BJ (cell line): ENCODE results near the gene CCNK. TPM values are rescaled to one million over a fixed set of nuclear protein-coding genes. Genes with fewer than 3 reads are reported as not detected.
A peak's percentile ranks its signal among the peaks of the same experiment; 100 is the strongest.

Experiments used
- CTCF ChIA-PET: fragments of 350-600 bp; formaldehyde crosslinking; extraction: SDS; loops from one replicate; lab custom pipeline; 2021; ENCODE audit warnings: antibody characterized with exemption, inconsistent platforms; lab: Yijun Ruan, JAX
- POLR2A ChIA-PET: fragments of 300-600 bp; sonication (Branson Sonifier 250); formaldehyde crosslinking; extraction: SDS; loops from one replicate; lab custom pipeline; 2021; ENCODE audit warnings: antibody characterized with exemption; lab: Charles Lee
- DNase-seq: peaks from one replicate; pipeline ENCODE4 v3.0.0-alpha.2; 2011; ENCODE audit warnings: low read depth
- H3K27me3 ChIP-seq: 2 replicates; pipeline ENCODE4 v1.6.0; 2011; ENCODE audit warnings: low read length; ENCODE audit not compliant: control insufficient read depth, insufficient read depth
- H3K36me3 ChIP-seq: 2 replicates; pipeline ENCODE4 v1.5.1; 2011; ENCODE audit warnings: low read length; ENCODE audit not compliant: control insufficient read depth, insufficient read depth
- H3K4me3 ChIP-seq: 2 replicates; pipeline ENCODE4 v1.5.1; 2011; ENCODE audit warnings: low read depth, mild to moderate bottlenecking, control low read depth, low read length
- CTCF ChIP-seq: IDR thresholded peaks from 2 replicates; pipeline ENCODE4 v1.5.1; 2011; ENCODE audit warnings: low read depth, mild to moderate bottlenecking, control low read depth, inconsistent platforms, low read length, moderate library complexity; ENCODE audit not compliant: insufficient read depth
- polyA minus RNA-seq: library from RNA; depleted of rRNA, polyadenylated mRNA; stranded (reverse); fragments of >200 nt; gene quantifications from 2 replicates; pipeline ENCODE4 v1.2.3, GENCODE V29; 2011; rRNA and poly(A)+ RNA removed
- polyA plus RNA-seq: library from polyadenylated mRNA; depleted of rRNA; stranded (reverse); fragments of >200 nt; gene quantifications from 2 replicates; pipeline ENCODE4 v1.2.3, GENCODE V29; 2011; rRNA removed

CCNK gene
- polyA plus RNA-seq (11.0 and 12.7 TPM in 2 replicates), polyA minus RNA-seq (19.4 and 30.9 TPM in 2 replicates)

- ChIA-PET CTCF (interaction anchor here (1.0 to 1.6 kb wide), 3 partner anchors 10 to 88 kb away, joined by 3 to 4 read pairs (median 3); no protein-coding TSS in a partner anchor), POLR2A (no interaction called here)
- H3K27me3 ChIP-seq: no peaks in the 10 kb centered on the region
Observed at GRCh38 chr14:99480917-99481744, at the start of gene CCNK. Gene CCNK, plus strand, starts transcription at chr14:99481409. Its CDS starts 11,269 bp downstream, at chr14:99492678.

DNA sequence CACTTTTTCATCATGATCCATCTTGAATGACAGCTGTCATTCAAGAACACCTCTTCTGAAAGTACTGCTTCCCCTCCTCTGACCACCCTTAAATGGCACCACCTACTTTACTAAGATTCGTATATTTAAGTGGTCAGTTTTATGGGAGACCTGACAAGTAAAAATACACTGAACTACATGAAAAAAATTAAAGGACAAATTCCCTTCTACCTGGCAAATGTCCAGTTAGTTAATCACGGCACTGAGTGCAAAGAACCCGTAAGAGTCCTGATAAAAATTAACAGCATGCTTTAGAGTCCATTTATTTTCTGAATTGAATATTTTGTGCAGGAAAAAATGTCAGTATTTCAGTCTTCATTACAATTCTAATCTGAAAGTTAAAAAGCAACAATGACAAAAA lies 49.2 kb upstream of the CCNK start:
- TF ChIP-seq CTCF: no peak
- DNase-seq: no peak
- ChIA-PET CTCF (no interaction called here), POLR2A (no interaction called here)
- Histone ChIP-seq H3K36me3 (peaks cover 3% of the 10 kb centered on the region), H3K27me3 (no peaks in the 10 kb centered on the region), H3K4me3 (no peak overlapping the region)

More at GRCh38 chr14:99480917-99481744, at the start of gene CCNK:
- peak within 1 kb of the TSS; percentile 91 for H3K4me3 ChIP-seq
- H3K36me3 ChIP-seq: no peaks in the 10 kb centered on the region
- peak; percentile 99 for DNase-seq
- no peak for TF ChIP-seq CTCF

DNA sequence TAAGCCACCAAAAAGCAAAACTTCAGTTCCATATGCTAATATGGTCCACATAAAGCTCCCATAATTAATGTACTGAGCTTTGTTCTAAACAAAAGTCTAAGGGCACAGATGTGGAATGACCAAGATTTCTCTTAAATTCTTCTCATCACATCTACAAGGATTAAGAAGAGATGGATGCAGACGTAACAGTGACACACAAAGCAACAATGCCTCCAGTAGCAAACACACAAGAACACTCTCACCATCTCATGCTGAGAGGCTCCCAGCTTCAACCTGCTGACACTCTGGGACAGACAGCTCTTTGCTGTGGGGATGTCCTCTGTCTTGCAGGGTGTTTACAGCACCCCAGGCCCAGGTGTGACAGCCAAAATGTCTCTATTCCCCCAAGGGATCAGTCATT lies 48.7 kb upstream of the CCNK start:
- POLR2A ChIA-PET: no interaction called here
- CTCF ChIA-PET: no interaction called here
- TF ChIP-seq CTCF: no peak
- no peak overlapping the region for H3K4me3 ChIP-seq
- H3K36me3 ChIP-seq: peaks cover 3% of the 10 kb centered on the region
- DNase-seq: no peak
- no peaks in the 10 kb centered on the region for H3K27me3 ChIP-seq

GRCh38 chr14:99435327-99435726 lies 45.9 kb upstream of the CCNK start:
- Histone ChIP-seq H3K36me3 (peaks cover 8% of the 10 kb centered on the region), H3K4me3 (no peak overlapping the region), H3K27me3 (no peaks in the 10 kb centered on the region)
- TF ChIP-seq CTCF: no peak
- CTCF ChIA-PET: interaction anchor here (0.8 to 1.7 kb wide), 3 partner anchors 11 to 46 kb away, joined by 4 to 5 read pairs (median 4); no protein-coding TSS in a partner anchor
- no peak for DNase-seq
- POLR2A ChIA-PET: no interaction called here
